Measurements from ENCODE around the gene SERPINE1.

GRCh38 chr7:101106386-101106785, 20.5 kb upstream of the SERPINE1 start:
- TF ChIP-seq, protein P1, sequence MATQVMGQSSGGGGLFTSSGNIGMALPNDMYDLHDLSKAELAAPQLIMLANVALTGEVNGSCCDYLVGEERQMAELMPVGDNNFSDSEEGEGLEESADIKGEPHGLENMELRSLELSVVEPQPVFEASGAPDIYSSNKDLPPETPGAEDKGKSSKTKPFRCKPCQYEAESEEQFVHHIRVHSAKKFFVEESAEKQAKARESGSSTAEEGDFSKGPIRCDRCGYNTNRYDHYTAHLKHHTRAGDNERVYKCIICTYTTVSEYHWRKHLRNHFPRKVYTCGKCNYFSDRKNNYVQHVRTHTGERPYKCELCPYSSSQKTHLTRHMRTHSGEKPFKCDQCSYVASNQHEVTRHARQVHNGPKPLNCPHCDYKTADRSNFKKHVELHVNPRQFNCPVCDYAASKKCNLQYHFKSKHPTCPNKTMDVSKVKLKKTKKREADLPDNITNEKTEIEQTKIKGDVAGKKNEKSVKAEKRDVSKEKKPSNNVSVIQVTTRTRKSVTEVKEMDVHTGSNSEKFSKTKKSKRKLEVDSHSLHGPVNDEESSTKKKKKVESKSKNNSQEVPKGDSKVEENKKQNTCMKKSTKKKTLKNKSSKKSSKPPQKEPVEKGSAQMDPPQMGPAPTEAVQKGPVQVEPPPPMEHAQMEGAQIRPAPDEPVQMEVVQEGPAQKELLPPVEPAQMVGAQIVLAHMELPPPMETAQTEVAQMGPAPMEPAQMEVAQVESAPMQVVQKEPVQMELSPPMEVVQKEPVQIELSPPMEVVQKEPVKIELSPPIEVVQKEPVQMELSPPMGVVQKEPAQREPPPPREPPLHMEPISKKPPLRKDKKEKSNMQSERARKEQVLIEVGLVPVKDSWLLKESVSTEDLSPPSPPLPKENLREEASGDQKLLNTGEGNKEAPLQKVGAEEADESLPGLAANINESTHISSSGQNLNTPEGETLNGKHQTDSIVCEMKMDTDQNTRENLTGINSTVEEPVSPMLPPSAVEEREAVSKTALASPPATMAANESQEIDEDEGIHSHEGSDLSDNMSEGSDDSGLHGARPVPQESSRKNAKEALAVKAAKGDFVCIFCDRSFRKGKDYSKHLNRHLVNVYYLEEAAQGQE (IDR thresholded peaks at IDR 0.05; ENCODE audit: insufficient read depth in 1 of 2, low read depth in 2 of 2, low read length in 2 of 2): no peak
- TF ChIP-seq TAF1 (IDR thresholded peaks at IDR 0.05; ENCODE audit: borderline replicate concordance, insufficient read depth, low read length) (no peak), POLR2AphosphoS5 (IDR thresholded peaks at IDR 0.05; ENCODE audit: low read depth, low read length) (no peak), SIN3A (IDR thresholded peaks at IDR 0.05; ENCODE audit: borderline replicate concordance, insufficient read depth, low read length) (no peak)
